M059J (cell line): ENCODE results near the gene MRPL36. TPM values are rescaled to one million over a fixed set of nuclear protein-coding genes. Genes with fewer than 3 reads are reported as not detected.
"Not testable (repeated sequence)": the region's sequence is repeated elsewhere in the genome, so short reads cannot be mapped to it uniquely, and the experiment has no call there.

Experiments used
- DNase-seq: peaks from one replicate; pipeline ENCODE4 v3.0.0-alpha.2; 2012; ENCODE audit warnings: low read depth
- total RNA-seq: library from RNA; depleted of rRNA; stranded (reverse); fragments of >200 nt; shearing (Covaris generic); gene quantifications from 2 replicates; pipeline ENCODE4 v1.2.3, GENCODE V29; 2014

The MRPL36 gene
- total RNA-seq, 1 experiment from 2014 or later: 57.9 TPM

DNA sequence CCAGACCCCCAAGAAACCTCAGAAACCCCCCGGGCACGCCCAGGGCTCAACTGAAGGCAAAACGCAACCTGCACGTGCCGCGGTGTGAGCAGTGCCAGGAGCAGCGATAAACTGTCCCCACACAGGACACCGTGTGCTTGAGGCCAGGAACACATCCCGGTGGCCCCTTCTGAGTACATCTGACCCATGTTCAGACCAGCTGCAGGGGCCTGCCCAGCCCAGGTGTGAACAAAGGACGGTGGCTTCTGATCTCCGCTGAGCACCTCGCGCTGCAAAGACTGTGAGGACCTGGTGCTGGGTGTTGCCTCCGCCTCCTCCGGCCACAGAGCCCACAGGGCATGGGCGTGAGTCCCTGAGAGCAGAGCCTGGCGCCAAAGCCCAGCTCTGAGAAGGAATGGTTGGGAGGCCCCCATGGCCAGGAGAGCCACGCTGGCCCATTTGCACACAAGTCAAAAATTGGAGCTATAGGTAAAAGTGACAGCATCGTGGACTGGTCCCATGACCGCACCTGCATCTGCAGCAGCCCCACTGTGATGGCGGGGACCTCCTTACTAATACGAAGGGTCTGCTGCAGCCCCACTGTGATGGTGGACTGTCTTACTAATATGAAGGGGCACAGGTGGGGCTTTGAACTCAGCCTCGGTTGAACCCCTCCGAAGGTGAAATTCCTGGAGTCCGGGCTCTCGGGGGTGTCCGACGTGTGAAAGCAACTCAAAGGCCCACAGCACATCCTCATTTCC is 33.0 kb upstream of the MRPL36 start:
- no peak for DNase-seq

DNA sequence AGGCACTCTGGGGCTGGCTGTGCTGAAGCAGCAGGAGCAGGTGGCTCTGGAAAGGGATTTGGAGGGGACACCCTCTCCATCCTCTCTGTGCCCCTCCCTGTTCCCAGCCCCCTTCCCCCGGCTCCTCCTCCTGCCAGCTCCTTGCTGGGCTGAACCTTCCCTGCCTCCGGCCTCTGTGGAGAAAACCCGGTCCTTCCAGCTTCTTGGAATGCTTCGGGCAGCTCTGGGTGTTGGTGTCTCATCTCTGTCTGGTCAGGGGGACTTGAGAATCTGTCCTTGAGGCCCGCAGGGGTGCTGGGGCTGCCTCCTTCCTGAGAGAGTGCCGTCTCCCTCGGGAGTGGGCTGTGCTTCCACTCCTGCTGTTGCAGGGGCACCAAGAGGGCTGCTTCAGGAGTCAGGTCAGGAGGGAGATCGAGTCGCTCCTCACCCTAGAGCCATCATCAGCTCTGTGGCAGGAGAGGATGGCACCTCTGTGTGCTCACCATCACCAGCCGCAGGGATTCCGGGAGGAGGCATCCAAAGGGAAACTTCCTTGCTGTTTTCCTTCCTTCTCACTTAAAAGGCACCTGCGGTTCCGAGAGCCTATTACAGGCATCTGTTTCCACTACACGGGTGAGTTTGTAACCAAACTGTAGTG is 32.2 kb upstream of the MRPL36 start:
- DNase-seq: no peak

DNA sequence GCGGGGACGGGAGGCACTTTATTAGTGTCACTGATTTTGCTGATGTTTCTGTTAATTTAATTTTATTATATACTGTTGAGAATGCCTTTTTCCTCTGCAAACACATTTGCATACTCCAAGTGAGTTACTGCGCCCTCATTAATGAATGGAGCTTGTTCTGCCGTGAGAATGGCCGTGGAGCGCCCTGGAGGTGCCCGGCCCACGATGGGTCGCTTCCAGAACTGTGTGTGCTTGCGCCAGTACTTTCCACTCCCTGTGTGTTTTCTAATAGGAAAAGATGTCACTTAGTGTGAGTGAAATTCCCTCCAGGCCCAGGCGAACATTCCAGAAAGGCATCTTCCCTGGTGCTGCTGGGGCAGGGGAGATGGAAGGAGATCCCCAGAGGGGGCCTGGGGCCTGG is 31.6 kb upstream of the MRPL36 start:
- DNase-seq: no peak

DNA sequence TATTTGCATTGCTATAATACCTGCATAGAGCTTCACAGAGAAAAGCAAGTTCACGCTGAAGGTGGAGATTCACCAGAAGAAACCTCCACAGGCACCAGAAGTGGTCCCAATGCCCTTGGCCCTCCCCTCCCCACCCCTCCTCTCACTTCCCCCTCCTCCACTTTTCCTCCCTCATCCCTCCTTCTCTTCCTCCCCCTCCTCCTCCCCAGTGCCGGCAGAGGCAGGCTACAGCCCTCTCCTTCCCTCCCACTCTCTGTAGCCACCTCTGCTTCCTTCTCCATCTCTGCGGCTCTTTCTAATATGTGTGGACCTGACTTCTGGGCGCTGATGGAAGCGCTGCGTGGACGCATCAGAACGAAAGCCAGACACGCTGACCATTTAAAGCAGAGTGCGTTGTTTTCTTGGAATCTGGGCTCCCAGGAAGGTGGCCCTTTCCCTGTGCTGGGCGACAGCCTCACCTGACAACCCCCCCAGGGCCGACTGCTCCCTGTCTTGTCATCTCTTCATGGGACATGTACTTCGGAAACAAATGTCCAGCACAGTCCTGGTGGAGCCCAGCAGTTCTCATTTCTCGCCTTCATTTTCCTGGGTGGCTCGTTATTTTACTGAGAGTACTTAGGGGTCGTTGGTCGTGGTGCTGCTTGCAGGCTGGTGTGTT is 31.1 kb upstream of the MRPL36 start:
- no peak for DNase-seq

DNA sequence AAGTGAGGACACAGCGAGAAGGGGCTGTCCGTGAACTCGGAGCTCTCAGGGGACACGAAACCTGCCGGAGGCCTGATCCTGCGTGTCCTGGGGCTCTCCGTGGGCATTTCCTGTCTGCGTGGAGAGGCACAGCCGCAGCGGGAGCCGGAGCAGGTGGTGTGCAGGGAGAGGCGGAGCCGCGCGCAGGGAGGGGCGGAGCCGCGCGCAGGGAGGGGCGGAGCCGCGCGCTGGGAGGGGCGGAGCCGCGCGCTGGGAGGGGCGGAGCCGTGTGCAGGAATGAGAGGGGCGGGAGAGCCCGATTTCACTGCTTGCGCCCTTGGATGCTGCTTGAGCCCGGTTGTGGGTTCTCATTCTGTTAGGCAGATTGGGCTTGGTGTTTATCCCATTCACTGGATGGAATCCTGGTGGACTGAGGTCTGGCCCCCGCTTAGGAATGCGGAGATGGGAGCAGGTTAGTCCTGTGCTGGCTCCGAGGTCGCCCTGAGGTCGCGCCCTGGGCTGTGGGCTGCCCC is 28.3 kb upstream of the MRPL36 start:
- DNase-seq: no peak

DNA sequence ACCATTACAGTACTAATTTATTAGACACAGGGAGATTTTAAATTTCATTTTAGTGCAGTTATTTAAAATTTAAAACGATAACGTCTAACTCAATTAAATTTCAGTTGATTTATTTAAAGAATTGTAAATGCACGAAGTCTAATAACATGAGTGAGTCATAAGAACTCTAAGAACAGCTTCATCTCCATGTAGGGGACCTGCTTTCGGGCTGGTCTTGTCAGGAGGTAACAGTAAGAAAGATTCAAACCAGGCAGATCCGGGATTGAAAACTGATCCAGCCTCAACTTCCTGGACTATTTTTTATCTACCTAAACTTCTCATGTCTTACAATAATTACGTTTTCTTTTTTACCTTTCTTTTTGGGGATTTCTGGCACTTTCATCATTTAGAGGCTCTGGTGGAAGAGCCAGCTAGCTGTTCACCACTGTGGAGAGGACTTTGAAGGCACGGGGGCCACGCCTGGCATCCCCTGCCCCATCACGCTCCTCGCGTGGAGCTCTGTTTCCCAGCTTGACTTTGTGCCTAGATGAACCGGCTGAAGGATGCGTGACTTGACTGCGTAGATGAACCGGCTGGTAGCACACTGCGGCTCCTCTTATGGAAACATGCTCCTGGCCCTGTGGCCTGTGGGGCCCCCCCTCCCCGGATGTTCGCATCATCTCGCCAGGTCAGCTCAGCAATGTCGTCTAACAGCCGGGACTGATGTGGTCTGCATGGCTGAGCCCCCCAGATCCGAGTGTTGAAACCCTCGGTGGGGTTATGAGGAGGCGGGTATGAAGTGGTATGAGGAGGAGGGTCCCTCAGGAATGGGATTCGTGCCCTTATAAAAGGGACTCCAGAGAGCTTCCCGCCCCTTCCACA is 27.6 kb upstream of the MRPL36 start:
- no peak for DNase-seq

DNA sequence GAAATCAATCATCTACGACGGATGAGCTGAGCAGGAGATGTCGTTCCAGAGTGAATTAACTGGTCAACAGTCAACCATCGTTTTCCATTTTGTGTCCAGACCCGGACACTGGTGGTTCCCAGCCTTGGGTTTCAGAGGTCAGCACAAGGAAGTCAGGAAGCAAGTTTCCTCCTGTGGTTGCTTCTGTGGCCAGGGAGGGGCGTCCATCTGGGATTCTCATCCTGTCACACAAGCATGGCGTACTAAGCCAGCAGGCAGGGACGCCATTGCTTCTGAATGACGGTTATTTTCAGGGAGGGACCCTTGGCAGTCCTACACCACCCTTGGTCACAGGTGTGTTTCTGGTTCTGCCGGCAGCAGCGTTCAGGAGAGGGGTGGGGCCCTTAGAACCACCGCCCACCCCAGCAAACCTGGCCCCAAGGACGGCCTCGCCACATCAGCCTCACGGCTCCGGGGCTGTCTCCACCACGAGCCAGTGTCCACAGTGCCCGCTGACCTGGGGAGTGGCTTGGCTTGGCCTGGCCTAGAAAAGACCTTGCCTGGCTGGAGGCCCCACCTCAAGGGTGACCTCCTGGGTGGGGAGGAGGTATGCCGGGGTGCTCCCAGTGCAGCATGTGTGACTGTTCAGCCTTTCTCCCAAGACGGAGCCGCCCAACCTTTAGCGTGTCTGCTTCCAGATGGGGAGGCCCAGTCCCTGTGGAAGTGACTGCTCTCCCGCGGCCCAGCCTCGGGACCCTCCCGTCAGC is 26.8 kb upstream of the MRPL36 start:
- DNase-seq: no peak

DNA sequence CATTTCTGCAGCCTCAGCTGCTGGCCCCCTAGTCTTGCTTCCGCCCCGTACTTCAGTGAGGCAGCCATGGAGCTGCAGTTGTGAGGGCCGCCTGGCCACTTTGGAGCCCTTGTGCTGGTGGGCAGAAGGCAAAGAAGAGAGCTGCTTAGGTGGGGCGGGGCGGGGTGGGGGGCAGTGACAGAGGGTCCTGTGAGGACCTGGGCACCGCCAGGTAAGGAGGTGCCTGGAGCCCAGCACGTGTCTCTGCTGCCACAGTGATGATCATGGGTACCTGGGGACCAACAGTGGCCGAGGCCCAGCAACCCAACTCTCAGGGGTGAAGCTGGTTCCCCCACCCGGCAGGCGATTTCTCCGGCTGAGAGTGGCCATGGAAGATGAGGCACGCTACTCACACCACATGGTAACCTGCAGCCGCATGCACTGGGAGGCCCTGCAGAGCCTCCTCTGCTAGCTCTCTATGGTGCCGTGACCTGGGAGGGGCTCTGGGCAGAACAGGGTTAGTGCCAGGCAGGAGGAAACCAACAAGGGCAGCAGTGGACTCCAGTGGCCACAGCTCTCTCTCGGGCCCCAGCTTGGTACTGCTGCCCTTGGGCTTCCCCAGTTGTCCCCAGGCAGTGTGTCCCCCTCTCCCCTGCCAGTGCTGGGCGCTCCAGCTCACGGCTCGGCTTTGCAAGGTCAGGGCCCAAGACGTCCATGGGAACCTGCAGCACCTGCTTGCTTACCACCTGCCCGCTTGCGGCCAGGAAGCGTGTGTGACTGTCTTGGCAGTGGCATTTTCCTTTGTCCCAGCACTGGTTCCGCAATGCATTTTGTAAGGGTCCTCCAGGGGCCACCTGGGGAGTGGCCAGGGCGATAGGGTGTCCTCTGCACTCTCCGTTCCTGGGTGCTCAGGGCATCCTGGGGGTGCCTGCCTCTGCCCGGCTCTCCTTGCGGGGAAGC is 25.5 kb upstream of the MRPL36 start:
- DNase-seq: no peak

DNA sequence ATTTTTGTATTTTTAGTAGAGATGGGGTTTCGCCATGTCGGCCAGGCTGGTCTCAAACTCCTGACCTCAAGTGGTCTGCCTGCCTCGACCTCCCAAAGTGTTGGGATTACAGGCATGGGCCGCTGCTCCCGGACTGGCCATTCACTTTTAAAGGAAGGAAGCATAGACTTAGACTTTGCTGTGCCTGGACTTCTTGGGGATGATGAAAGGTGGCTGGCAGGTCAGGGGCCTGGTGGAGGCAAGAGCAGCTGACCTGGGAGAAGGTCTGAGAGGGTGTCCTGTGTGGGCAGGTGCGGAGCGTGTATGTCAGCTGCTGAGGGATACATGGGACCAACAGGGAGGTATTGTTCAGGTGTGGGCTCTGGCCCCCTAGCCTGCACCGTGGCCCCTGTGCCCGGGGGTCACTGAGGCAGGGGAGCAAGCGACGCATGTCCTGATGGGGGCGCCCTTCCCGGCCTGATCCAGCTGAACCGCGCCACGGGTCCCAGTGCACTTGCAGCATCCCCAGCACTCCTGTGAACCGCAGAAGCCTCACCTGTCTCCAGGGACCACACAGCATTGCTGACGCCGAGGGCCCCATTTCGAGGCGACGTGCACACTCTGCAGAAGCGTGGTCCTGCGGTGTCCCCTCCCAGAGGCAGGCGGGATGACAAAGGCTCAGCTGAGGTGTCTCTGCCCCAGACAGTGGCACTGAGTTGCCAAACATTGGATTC is 24.6 kb upstream of the MRPL36 start:
- DNase-seq: no peak

DNA sequence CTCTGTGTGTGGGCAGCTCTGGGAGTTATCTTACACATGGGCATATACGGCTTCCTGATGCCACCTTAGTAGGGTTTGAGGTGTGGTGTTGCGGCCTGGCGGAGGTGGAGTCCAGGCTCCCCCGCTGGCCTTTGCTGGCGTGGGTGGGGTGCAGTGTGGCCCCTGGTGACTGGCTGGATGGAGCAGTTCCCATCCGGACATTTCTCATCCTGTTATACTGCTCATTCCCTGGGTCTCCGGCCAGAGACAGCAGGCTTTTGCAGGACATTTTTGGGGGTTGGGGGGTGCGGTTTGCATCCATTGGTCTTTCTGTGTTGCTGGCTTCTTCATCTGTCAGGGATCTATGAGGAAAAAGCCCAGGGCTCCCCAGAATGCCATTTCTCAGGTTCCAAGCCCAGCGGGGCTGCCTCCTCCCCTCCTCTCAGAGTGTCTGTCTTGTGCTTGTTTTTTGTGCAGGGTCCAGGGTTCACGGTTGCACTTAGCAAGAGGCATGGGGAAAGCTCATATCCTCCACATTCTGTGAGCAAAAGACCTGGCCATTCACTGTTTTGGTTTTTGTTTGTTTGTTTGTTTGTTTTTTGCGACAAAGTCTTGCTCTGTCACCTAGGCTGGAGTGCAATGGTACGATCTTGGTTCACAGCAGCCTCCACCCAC is 23.9 kb upstream of the MRPL36 start:
- DNase-seq: no peak

DNA sequence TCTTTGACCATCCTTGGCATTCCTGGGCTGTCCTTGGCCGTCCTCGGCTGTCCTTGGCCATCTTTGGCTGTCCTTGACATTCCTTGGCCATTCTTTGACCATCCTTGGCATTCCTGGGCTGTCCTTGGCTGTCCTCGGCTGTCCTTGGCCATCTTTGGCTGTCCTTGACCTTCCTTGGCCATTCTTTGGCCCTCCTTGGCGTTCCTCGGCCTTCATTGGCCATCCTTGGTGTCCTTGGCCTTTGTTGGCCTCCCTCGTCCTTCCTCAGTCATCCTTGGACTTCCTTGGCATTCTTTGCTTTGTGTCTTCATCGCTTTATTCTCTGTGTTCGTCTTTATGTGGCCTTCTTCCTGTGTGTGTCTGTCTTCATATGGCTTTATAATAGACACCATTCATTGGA is 22.2 kb upstream of the MRPL36 start:
- no peak for DNase-seq

DNA sequence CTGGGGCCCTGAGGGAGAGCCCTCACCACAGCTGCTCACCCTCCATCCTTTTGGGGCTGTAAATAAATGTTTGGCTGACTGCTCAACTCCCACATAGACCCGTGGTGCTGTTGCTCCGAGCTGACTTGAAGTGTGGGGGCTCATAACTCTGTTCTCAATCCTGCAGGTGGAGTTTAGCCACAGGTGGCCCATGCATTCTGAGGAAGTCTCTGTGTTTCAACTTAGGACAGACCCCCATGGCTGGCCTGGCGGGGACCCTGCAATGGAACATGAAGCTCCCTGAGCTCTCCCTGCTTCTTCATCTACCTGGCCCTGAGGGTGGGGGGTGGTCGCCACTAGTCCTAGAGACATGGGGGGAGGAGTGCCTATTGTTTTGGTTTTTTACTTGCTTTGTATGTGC is 21.3 kb upstream of the MRPL36 start:
- no peak for DNase-seq

DNA sequence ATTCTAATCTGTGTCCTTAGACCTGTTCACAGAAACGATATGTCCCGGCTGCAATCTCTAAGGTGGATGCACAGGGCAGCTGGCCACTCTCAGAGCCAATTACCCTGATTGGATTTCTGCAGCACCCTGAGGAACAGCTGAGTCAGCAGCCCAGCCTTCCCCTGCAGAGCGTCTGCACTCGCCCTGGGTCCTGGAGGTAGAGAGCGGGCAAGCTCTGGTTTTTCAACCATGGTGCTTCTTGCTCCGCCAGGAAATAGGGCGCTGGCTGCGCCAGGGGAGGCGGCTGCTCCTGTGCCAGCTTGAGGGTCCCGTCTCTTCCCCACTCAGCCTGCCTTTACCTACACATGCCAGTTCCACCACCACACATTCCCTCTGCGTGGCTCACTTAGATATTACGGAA is 20.7 kb upstream of the MRPL36 start:
- no peak for DNase-seq

DNA sequence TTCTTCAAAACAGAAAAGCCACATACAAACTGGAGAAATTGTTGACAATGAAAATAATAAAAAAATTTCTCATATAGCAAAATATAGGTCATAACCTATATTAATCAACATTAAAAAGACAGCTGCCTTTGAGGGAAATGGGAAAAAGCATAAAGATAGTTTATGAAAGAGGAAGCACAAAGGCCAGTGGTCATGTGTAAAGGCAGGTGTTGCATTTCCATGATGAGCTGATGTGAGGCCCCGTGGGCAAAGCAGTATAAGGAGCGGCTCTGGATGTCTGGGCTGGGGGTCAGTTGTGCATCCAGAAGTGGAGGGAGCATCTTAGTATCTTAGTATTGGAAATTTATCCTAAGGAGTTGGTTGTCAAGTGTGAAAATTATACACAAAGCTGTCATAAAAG is 19.8 kb upstream of the MRPL36 start:
- DNase-seq: no peak

DNA sequence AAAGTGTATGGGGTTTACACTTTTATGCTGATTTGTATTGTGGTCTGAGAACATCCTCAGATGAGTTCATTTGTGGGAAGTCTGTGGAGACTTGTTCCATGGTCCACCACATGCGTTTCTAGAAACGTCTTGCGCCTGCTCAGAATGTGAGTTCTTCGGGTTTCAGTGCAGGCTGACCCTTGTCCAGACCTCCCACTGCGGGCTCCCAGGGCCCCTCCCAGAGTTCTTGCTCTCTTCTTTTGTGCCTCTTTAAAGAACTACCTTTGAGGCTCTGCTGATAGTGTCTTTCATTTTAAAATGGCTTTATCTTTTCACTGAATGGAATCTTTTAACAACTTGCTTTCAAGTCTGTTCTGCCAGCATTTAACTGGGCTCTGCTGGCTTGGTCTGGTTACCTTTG is 19.1 kb upstream of the MRPL36 start:
- no peak for DNase-seq

DNA sequence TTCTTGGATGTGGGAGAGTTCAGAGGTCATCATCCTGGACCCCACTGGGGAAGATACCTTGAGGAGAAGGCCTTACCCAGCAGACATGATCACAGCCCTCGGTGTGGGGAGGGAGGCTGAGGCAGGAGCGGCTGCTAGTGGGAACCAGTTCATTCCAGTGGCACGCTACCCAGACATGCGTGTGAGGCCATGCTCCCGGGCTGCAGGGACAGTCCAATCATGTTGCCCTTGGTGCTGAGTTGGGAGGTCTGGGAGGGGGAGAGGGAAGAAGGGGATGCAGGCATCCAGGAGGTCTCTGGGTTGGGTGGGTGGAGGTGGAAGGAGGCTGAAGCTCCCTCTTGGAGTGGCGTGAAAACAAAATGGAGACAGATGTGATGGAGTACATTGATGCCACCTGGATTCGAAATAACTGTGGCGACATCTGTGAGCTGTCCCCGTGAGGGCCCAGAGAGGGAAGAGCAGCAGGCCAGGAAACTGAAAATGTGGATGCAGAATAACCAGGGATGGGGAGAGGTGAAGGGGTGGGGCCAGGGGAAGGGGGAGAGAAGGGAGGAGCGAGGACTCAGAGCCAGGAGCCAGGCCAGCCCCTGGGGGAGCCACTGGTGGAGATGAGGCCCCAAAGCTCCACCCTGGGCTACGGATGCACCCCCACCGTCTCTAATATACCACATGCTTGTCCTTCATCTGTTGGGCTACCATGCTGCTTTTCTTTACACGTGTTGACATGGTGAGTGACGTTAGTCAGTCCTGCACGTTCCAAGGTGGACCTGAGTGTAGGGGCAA is 17.8 kb upstream of the MRPL36 start:
- DNase-seq: no peak

DNA sequence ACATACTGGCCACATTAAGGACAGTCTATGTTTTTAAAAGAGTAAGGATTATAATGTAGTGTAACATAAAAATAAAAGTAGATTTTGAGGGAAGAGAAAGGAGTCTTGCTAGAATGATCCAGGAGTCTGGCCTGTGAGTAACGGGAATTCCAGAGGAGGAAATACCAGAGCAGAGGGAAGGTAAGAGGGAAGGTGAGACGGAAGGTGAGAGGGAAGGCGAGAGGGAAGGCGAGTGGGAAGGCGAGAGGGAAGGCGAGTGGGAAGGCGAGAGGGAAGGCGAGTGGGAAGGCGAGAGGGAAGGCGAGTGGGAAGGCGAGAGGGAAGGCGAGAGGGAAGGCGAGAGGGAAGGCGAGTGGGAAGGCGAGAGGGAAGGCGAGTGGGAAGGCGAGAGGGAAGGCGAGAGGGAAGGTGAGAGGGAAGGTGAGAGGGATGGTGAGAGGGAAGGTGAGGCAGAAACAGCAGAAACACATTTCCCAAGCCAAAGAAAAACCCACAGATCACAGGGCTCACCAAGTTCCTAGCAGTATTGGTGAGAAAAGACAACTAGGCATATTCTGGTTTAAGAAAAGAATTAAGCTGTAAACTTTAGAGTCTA is 17.0 kb upstream of the MRPL36 start:
- DNase-seq: not testable (repeated sequence)

DNA sequence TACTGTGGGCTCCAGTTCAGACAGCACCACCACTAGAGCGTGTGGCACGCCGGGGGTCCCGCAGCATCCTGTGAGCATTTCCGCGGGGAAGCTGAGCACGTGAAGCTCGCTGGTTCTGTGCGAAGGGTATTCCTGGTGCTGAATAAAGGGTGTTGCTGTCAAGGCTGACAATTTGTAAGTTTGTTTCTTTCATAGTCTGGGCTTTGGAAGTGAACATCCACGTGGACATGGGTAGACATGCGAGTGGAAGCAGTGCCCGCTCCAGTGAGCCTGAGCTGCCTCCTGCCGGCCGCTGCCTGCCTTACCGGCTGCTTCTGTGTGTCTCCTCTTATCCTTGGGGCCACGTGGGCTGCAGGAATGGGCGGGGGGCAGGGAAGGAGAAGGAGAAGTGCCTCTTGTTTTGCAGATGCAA is 16.2 kb upstream of the MRPL36 start:
- no peak for DNase-seq
